ENCODE measurements around the gene ASTL.

Gene ASTL

GRCh38 chr2:96122391-96122790 lies 15.9 kb downstream of the ASTL start:
- no peak for DNase-seq (ENCODE audit: low read depth, low spot score)
- in situ Hi-C loops (cut with HindIII; ENCODE audit: low sequenced_read_pairs), result no loop called here
- TF ChIP-seq, protein P1, sequence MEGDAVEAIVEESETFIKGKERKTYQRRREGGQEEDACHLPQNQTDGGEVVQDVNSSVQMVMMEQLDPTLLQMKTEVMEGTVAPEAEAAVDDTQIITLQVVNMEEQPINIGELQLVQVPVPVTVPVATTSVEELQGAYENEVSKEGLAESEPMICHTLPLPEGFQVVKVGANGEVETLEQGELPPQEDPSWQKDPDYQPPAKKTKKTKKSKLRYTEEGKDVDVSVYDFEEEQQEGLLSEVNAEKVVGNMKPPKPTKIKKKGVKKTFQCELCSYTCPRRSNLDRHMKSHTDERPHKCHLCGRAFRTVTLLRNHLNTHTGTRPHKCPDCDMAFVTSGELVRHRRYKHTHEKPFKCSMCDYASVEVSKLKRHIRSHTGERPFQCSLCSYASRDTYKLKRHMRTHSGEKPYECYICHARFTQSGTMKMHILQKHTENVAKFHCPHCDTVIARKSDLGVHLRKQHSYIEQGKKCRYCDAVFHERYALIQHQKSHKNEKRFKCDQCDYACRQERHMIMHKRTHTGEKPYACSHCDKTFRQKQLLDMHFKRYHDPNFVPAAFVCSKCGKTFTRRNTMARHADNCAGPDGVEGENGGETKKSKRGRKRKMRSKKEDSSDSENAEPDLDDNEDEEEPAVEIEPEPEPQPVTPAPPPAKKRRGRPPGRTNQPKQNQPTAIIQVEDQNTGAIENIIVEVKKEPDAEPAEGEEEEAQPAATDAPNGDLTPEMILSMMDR (IDR thresholded peaks at IDR 0.05; ENCODE audit: low read depth, low read length), result no peak
- H3K4me3 ChIP-seq (ENCODE audit: low read depth, low read length), result no peak overlapping the region

DNA sequence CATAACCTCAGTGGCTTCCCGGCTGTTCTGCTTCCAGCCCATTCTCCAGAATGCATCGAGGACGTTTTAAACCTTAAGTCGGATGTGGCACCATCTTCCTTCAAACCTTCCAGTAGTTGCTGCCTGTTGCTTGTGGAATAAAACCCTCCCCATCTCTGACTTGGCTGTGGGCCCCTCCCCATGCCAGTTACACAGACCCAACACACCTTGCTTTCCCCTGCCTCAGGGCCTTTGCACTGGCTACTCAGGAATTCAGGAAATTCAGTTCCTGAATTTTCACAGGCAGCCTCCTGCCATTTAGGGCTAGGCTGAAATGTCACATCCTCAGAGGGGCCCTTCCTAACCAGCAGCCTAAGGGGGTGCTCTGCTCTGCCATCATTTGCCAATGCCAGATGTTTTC lies 16.9 kb downstream of the ASTL start:
- no peak for DNase-seq (ENCODE audit: low read depth, low spot score)
- H3K4me3 ChIP-seq (ENCODE audit: low read depth, low read length), result no peak overlapping the region
- in situ Hi-C loops (cut with HindIII; ENCODE audit: low sequenced_read_pairs), result no loop called here
- TF ChIP-seq, protein P1 (IDR thresholded peaks at IDR 0.05; ENCODE audit: low read depth, low read length), result no peak

- TF ChIP-seq, protein P1 (IDR thresholded peaks at IDR 0.05; ENCODE audit: low read depth, low read length), result no peak
- H3K4me3 ChIP-seq (ENCODE audit: low read depth, low read length), result no peak overlapping the region
- in situ Hi-C loops (cut with HindIII; ENCODE audit: low sequenced_read_pairs), result no loop called here
- DNase-seq (ENCODE audit: low read depth, low spot score), result no peak
These were observed 17.3 kb downstream of the ASTL start for GRCh38 chr2:96120991-96121390.

DNA sequence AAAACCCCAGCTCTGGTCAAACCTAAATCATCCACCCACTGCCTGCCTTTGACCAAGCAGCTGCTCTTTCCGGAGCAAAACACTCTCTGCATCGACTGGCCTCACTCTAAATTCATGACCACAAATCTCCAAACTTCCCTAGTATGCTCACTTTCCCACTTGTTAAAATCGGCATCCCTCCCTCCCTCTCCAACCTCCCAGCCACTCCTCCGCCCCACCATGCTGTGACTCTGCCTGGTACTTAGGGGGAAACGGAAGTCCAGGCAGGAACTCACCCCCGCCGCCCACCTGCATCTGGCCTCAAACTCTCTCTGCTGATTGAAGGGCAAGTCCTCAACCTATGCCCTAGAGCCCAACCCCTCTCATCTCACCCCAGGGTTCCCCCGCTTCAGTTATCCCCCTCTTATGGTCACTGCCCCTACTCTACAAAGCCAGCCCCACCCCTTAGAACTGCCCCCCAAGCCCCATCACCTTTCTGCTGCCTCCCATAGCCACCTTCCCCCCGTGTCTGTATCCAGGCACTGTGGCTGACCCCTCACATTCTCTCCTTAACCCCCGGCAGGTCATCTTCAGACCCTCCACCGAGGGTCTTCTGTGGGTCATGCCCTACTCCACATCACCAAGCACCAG lies 18.1 kb downstream of the ASTL start:
- no peak overlapping the region for H3K4me3 ChIP-seq (ENCODE audit: low read depth, low read length)
- DNase-seq (ENCODE audit: low read depth, low spot score), result no peak
- TF ChIP-seq, protein P1 (IDR thresholded peaks at IDR 0.05; ENCODE audit: low read depth, low read length), result no peak
- in situ Hi-C loops (cut with HindIII; ENCODE audit: low sequenced_read_pairs), result no loop called here

DNA sequence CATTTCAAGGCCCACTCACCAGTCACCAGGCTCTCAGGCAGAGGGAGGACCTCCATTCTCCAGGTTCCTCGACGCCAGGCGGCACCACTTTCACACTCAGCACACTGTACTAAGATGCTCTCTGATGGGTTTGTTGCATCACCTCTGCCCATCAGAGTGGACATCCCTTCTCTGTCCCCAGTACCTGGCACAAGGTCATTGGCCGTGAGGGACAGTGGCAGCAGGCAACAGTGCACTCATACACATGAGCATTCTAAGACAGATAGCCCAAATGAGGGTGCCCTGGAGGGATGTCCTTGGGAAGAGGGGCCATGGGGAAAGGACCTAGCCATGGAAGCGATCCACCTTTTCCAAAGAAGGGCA lies 18.9 kb downstream of the ASTL start:
- no peak overlapping the region for H3K4me3 ChIP-seq (ENCODE audit: low read depth, low read length)
- no peak for DNase-seq (ENCODE audit: low read depth, low spot score)
- in situ Hi-C loops (cut with HindIII; ENCODE audit: low sequenced_read_pairs), result no loop called here
- TF ChIP-seq, protein P1 (IDR thresholded peaks at IDR 0.05; ENCODE audit: low read depth, low read length), result no peak

DNA sequence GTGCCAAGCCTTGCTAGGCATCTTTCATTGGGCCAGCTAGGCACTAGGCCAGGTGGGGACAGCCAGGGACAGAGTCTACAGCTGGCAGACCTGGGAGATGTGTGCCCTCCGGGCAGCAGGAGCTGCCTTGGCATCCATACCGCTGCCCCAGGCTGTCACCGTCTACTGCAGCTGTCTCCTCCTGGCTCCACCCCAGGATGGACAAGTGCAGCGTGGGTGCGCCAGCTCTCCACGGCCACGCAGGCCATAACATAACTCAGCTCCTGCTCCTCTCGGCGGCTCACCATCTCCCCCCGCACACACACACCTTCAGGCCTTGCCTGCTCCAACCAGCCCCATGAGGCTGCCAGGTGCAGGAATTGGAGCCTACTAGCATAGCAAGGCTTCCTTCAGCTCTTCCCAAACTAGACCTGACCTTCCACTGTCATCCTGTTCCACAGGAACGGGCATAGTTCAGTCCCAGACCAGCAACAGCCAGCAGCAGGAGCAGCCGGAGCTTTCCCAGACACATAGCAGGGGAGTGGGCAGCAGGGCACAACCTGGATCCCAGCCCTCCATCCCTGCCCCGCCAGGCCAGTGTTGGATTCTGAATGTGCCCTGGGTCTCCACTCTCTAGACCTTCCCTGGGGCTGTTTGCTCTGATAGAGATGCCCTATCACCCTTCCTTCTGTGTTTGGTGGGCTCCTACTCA lies 19.5 kb downstream of the ASTL start:
- TF ChIP-seq, protein P1 (IDR thresholded peaks at IDR 0.05; ENCODE audit: low read depth, low read length), result no peak
- no peak for DNase-seq (ENCODE audit: low read depth, low spot score)
- H3K4me3 ChIP-seq (ENCODE audit: low read depth, low read length), result no peak overlapping the region
- in situ Hi-C loops (cut with HindIII; ENCODE audit: low sequenced_read_pairs), result no loop called here

All from astrocyte of the spinal cord (primary cell).